UCSD-AML1 (cell line): ENCODE measurements around the gene CRLF1.

Source experiments
- DNase-seq: peaks from one replicate; lab custom pipeline; 2025; ENCODE audit not compliant: unreplicated experiment; lab: John Stamatoyannopoulos, UW

The CRLF1 gene

GRCh38 chr19:18558604-18559003, 48.0 kb downstream of the CRLF1 start:
- DNase-seq: no peak

GRCh38 chr19:18558202-18558555, 48.4 kb downstream of the CRLF1 start:
- DNase-seq: no peak

- DNase-seq: peak; percentile 96
Measured at GRCh38 chr19:18557411-18558201, 49.0 kb downstream of the CRLF1 start, which contains the start of gene KXD1. Gene KXD1, plus strand, starts transcription at chr19:18557870. Its CDS starts 4,187 bp downstream, at chr19:18562057.

GRCh38 chr19:18551631-18552030, 55.0 kb downstream of the CRLF1 start:
- DNase-seq: no peak

- DNase-seq: peak; percentile 80
Measured at GRCh38 chr19:18543814-18544475, 62.7 kb downstream of the CRLF1 start.
